SKM-1 treated with dmso at 0.1 percent for 144 hours (cell line): Measurements from ENCODE around the gene TECPR1.

Experiments
- DNase-seq: peaks from one replicate; lab custom pipeline; 2025; ENCODE audit not compliant: unreplicated experiment; lab: John Stamatoyannopoulos, UW

Gene TECPR1, protein sequence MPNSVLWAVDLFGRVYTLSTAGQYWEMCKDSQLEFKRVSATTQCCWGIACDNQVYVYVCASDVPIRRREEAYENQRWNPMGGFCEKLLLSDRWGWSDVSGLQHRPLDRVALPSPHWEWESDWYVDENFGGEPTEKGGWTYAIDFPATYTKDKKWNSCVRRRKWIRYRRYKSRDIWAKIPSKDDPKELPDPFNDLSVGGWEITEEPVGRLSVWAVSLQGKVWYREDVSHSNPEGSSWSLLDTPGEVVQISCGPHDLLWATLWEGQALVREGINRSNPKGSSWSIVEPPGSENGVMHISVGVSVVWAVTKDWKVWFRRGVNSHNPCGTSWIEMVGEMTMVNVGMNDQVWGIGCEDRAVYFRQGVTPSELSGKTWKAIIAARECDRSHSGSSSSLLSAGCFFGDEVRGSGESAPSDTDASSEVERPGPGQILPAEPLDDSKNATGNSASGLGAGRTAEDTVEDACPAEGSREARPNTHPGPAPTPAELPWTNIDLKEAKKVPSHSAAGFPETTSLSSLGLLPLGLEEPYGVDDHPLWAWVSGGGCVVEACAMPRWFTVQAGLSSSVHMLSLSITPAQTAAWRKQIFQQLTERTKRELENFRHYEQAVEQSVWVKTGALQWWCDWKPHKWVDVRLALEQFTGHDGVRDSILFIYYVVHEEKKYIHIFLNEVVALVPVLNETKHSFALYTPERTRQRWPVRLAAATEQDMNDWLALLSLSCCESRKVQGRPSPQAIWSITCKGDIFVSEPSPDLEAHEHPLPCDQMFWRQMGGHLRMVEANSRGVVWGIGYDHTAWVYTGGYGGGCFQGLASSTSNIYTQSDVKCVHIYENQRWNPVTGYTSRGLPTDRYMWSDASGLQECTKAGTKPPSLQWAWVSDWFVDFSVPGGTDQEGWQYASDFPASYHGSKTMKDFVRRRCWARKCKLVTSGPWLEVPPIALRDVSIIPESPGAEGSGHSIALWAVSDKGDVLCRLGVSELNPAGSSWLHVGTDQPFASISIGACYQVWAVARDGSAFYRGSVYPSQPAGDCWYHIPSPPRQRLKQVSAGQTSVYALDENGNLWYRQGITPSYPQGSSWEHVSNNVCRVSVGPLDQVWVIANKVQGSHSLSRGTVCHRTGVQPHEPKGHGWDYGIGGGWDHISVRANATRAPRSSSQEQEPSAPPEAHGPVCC

GRCh38 chr7:98251601-98252424 lies at the start of gene TECPR1:
Gene TECPR1 (minus strand): TSS chr7:98252232. CDS start chr7:98246146, 6,086 bp downstream.
- DNase-seq = peak; percentile 93

DNA sequence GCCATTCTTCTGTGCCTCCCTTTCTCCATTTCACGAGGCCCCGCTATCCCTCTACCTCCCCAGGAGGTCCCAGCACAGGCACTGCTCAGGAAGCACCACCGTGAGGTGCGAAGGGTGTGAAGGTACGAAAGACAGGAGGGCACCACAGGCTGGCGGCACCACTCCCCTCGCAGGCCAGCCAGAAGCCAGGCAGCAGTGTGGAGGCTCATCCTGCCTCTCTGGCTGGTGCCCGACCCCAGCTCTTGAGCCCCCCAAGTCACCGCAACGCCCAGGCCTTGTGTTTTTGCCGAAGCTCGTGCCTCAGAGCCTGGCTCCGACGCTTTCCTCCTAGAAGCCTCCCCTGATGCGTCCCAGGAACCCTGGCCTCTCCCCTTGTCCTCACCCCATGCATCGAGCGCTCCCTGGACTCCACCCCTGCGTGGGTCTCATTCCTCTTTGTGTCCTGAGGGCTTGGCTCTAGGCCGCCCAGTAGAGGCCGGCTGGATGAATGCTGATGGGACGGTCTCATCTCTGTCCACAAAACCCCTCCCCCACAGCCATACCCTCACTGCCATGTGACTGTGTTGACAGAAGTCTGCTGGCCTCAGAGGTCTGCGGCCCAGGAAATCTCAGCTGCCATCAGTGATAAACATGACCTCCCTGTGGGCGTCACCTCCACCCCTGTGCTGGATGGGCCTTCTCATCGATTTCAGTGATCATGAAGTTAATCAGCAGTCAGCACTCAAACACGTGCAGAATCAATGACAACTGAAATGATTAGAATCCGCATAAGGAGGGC lies 48.8 kb upstream of the TECPR1 start:
- DNase-seq = no peak

GRCh38 chr7:98297626-98298286 lies 45.7 kb upstream of the TECPR1 start:
- DNase-seq = no peak

DNA sequence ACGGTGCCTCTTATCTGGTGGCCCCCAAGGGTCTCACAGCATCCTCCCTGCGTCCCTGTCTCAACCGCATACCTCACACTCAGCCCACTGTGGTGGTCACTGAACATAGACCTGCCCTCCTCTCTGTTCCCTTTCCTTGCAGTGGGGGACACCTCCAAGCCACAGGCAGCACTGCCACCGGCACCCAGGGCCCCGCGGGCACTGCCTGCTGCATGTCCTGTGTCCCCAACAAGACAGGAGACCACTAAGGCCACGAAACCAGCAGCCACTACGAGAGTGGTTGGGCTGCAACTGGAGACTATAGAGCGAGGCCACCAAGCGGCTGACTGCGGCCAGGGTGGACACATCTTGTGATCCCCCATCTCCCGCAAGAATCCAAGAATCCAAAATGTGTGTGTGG lies 44.8 kb upstream of the TECPR1 start:
- no peak for DNase-seq

DNA sequence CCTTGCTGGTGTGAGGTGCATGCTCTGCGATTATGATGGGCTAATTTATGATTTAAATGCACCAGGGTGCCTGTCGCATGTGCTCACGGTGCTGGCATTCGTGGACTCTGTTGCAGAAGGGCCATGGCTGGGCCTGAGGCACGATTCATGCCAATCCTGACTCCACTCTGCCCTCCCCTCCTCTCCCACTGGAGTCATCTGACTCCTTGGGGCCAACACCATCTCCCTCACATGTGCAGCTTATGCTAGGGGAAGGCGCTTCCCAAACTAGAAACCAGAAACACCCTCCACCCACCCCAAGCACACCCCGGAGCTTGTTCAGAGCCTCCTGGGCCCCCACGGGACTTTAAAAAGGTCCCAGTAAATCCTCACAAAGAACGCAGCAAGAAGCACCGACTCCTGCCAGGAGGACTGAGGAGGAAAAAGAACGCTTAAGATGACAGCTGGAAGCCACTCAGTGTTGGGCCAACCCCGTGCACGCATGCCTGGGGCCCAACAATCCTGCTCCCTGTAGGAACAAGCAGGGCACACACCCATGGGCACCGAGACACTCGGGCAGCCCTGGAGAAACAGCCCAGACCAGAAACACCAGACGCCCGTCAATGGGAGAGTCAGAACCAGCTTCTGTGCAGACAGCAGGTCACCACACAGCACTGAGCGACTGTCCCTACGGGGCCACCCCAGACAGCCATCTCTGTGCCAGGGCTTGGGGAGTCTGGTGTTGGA lies 43.6 kb upstream of the TECPR1 start:
- DNase-seq = no peak

GRCh38 chr7:98294798-98295382 lies 42.9 kb upstream of the TECPR1 start:
- DNase-seq = no peak

- DNase-seq = no peak
These were observed 42.3 kb upstream of the TECPR1 start for GRCh38 chr7:98294326-98294725.

DNA sequence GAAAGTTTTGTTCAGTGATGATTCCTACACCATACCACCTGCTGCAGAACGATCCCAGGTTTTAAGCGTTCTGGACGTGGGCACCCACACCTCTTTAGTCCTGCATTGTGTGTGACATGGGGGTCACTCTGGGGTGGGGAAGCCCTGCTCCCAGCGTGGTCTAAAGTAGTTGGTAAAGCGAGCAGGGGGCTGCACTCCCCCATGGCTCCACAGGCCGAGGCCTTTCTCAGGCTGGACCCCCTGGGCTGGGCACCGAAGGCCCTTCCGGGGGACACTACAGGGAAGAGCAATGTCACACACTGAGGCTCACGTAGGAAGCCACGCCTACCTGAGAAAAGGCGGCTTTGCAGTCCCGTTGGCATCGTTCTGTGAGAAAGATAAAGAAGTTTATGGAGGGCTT lies 41.7 kb upstream of the TECPR1 start:
- no peak for DNase-seq

DNA sequence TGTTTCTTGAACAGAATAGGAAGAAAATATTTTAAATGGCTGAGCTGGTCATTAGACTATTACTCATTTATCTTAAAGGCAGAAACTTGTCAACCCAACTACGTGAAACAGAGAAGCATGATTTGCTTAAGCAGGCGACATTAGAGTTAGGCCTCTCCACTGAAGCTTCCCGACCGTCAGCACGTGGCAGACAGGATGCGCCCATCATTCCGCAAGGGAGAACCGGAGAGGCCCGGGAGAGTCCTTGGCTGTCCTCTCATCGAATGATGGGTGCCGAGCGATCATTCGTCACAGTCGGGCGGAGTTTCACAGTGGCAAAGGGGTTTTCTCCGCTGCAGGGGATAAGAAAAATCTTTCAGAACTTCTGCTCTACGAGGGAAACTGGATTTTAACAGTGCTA lies 41.2 kb upstream of the TECPR1 start:
- no peak for DNase-seq

- DNase-seq = no peak
These were observed 39.7 kb upstream of the TECPR1 start for GRCh38 chr7:98291717-98292116.

DNA sequence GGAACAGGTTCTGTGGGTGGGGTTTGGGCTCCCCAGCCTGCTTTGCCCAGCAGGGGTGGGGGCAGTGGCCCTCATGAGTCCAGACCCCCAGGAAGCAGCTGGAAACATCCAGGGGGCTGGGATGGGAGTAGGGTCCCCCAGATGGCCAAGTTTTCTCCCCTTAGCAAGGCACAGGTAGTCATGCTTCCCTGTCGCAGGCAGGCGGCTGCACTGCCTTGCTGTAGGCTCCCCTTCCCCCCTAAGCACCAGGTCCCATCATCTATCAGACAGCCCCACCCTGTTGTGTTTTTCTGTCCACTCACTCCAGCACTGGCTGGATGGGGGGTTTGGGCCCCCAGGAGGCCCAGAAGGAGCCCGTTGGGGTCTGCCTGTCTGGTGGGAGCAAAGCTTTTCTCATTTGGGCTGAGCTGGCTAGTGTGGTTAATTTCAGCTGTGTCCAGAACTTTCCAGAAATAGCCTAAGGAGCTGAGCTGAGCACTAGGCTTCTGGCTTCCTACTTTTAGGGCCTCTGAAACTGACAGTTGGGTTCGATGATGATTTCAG lies 37.4 kb upstream of the TECPR1 start:
- no peak for DNase-seq

GRCh38 chr7:98288064-98288823 lies 36.2 kb upstream of the TECPR1 start:
- DNase-seq = peak; percentile 11

DNA sequence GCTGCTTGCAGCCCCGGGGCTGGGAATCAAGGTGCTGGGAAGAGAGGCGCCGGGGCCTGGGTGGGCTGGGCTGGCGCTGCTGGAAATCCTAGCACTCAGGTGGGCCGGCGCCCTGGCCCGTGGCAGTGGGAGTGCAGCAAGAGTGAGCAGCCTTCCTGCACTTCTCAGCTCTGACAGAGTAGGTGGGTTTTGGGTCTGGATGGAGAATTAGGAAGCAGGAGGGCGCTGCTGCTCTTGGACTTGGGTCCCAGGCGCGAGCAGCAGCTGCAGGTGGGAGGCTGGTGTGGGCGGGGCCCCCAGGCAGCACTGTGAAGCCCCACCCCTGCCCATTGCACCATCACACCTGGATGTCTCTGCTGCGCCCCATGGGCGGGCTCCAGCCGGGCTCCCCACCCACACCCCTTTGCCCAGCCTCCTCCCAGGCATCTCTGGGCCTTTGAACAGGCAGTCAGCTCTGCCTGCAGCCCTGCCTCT lies 35.5 kb upstream of the TECPR1 start:
- DNase-seq = no peak

DNA sequence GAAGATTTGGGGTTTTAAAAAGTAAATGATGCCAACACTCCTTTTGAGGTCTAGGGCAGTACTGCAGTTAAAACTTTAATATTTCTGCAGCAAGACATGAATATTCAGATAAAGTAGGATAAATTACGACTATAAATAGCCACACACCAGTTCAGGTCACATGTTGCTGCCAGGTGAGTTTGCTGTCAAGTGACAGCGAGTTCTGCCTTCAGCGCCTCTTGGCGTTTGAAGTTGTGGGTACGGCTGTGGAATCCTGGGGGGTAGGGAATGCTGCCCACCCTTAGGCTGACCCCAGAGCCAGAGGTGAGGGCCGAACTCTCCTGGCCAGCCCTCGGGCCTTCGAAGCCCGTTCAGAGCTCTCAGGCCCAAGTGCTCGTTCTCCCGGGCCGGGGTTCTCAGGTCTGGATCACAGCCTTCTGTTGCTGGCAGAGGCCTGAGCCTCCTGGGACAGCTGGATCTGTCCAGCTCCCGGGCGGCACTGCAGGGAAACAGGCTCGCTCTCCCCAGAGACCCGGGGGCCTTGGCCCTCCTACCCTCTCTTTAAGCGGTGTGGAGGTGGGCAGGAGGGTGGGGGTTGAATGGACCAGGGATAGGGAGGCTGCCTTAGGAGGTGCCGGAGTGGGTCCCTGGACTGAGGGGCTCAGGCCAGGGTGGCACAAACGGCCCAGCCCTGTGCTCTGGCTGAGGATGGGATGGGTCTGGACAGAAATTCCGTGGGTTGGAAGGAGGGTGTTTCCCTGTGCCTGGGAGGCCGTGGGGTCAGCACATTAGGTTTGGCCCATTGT lies 34.9 kb upstream of the TECPR1 start:
- DNase-seq = no peak

- DNase-seq = peak; percentile 39
These were observed 34.1 kb upstream of the TECPR1 start for GRCh38 chr7:98286093-98286539.
